Measurements from ENCODE around the gene MYOT. TPM values are rescaled to one million over a fixed set of nuclear protein-coding genes. Genes with fewer than 3 reads are reported as not detected.

The MYOT gene
- polyA plus RNA-seq, 3 donors: not detected

- peaks cover 16% of the 10 kb centered on the region for H3K4me1 Mint-ChIP-seq
- DNase-seq: peak; percentile 65 to 82 (median 73)
- no peaks in the 10 kb centered on the region for H3K36me3 ChIP-seq (replicated peaks in 1 of 2; ENCODE audit: control insufficient read depth in 1 of 2, insufficient read depth in 2 of 2, low read length in 2 of 2)
- H2AFZ ChIP-seq (ENCODE audit: insufficient read depth, low read depth, low read length, poor library complexity, severe bottlenecking): peak overlapping the region; percentile 22
- H3K4me3 Mint-ChIP-seq: no peak overlapping the region
- H3K4me1 ChIP-seq (ENCODE audit: control insufficient read depth in 1 of 2, insufficient read depth in 2 of 2, low read length in 2 of 2): peaks cover 16 to 22% of the 10 kb centered on the region in 2 donors
- no peaks in the 10 kb centered on the region for H3K79me2 ChIP-seq (ENCODE audit: insufficient read depth, low read length)
- WGBS (ENCODE audit: insufficient coverage): no CpG with 5 or more reads among the region's 3 CpGs
- peak overlapping the region; percentile 46 for H3K4me2 ChIP-seq (replicated peaks; ENCODE audit: extremely low read depth, low read length, poor library complexity, severe bottlenecking)
- H3K9me3 Mint-ChIP-seq: no peaks in the 10 kb centered on the region
- H3K27me3 ChIP-seq (ENCODE audit: control insufficient read depth in 2 of 2, insufficient read depth in 2 of 2, low read length in 2 of 2): no peaks in the 10 kb centered on the region
- H3K9ac ChIP-seq (ENCODE audit: insufficient read depth, low read length, poor library complexity, severe bottlenecking): no peak overlapping the region
- no peaks in the 10 kb centered on the region for H4K20me1 ChIP-seq (ENCODE audit: insufficient read depth, low read length)
- H3K9me3 ChIP-seq (replicated peaks in 1 of 2; ENCODE audit: control insufficient read depth in 1 of 2, insufficient read depth in 1 of 2, low read length in 2 of 2): no peaks in the 10 kb centered on the region
- intact Hi-C loops (cut with micrococcal nuclease): no loop called here
- no peak for TF ChIP-seq CTCF (IDR thresholded peaks at IDR 0.05)
- peak overlapping the region in 1 of 3 experiments; percentile 43 for H3K4me3 ChIP-seq (replicated peaks in 1 of 3; ENCODE audit: low read depth in 2 of 3, low read length in 3 of 3)
- H3K36me3 Mint-ChIP-seq: no peaks in the 10 kb centered on the region
- H3K27ac ChIP-seq (ENCODE audit: low read depth in 1 of 2, low read length in 2 of 2): peak overlapping the region in 1 of 2 donors; percentile 45
- peaks cover 0 to 1% (median 0%) of the 10 kb centered on the region in 3 donors for H3K27me3 Mint-ChIP-seq (ENCODE audit: low read depth in 3 of 3)
- peak overlapping the region in 3 of 7 donors; percentile 27 to 70 (median 57) for H3K27ac Mint-ChIP-seq
These were observed 9.3 kb upstream of the MYOT start for GRCh38 chr5:137858223-137858916.

GRCh38 chr5:137858954-137859353 lies 8.7 kb upstream of the MYOT start:
- H3K27me3 Mint-ChIP-seq (ENCODE audit: low read depth in 3 of 3): peaks cover 0 to 1% (median 0%) of the 10 kb centered on the region in 3 donors
- H3K79me2 ChIP-seq (ENCODE audit: insufficient read depth, low read length): no peaks in the 10 kb centered on the region
- no peak overlapping the region for H3K27ac Mint-ChIP-seq
- no peak for DNase-seq
- no peak overlapping the region for H3K27ac ChIP-seq (ENCODE audit: low read depth in 1 of 2, low read length in 2 of 2)
- WGBS (ENCODE audit: insufficient coverage): 80% methylated on average over 2 of the region's 5 CpGs
- no peak overlapping the region for H3K4me3 Mint-ChIP-seq
- intact Hi-C loops (cut with micrococcal nuclease): no loop called here
- H3K4me3 ChIP-seq (replicated peaks in 1 of 3; ENCODE audit: low read depth in 2 of 3, low read length in 3 of 3): no peak overlapping the region
- no peaks in the 10 kb centered on the region for H3K27me3 ChIP-seq (ENCODE audit: control insufficient read depth in 2 of 2, insufficient read depth in 2 of 2, low read length in 2 of 2)
- peaks cover 16 to 22% of the 10 kb centered on the region in 2 donors for H3K4me1 ChIP-seq (ENCODE audit: control insufficient read depth in 1 of 2, insufficient read depth in 2 of 2, low read length in 2 of 2)
- no peaks in the 10 kb centered on the region for H4K20me1 ChIP-seq (ENCODE audit: insufficient read depth, low read length)
- no peak for TF ChIP-seq CTCF (IDR thresholded peaks at IDR 0.05)
- no peaks in the 10 kb centered on the region for H3K9me3 Mint-ChIP-seq
- no peaks in the 10 kb centered on the region for H3K36me3 ChIP-seq (replicated peaks in 1 of 2; ENCODE audit: control insufficient read depth in 1 of 2, insufficient read depth in 2 of 2, low read length in 2 of 2)
- H3K9me3 ChIP-seq (replicated peaks in 1 of 2; ENCODE audit: control insufficient read depth in 1 of 2, insufficient read depth in 1 of 2, low read length in 2 of 2): no peaks in the 10 kb centered on the region
- H3K4me1 Mint-ChIP-seq: peaks cover 16% of the 10 kb centered on the region
- H3K4me2 ChIP-seq (replicated peaks; ENCODE audit: extremely low read depth, low read length, poor library complexity, severe bottlenecking): no peak overlapping the region
- H3K9ac ChIP-seq (ENCODE audit: insufficient read depth, low read length, poor library complexity, severe bottlenecking): no peak overlapping the region
- H2AFZ ChIP-seq (ENCODE audit: insufficient read depth, low read depth, low read length, poor library complexity, severe bottlenecking): no peak overlapping the region
- H3K36me3 Mint-ChIP-seq: no peaks in the 10 kb centered on the region

Data from CD14-positive monocyte (primary cell).